HG03469 (cell line): Measurements from ENCODE around the gene ANAPC1.
"Not testable (repeated sequence)": the region's sequence is repeated elsewhere in the genome, so short reads cannot be mapped to it uniquely, and the experiment has no call there.

Experiments used
- ATAC-seq: cut with Tn5 transposase; IDR thresholded peaks from one replicate; pipeline ENCODE4 v1.9.1; 2021; ENCODE audit warnings: mild to moderate bottlenecking, moderate library complexity, moderate number of reproducible peaks; ENCODE audit not compliant: unreplicated experiment

Gene ANAPC1

GRCh38 chr2:111905990-111906735 is 22.2 kb upstream of the ANAPC1 start:
- no peak for ATAC-seq

DNA sequence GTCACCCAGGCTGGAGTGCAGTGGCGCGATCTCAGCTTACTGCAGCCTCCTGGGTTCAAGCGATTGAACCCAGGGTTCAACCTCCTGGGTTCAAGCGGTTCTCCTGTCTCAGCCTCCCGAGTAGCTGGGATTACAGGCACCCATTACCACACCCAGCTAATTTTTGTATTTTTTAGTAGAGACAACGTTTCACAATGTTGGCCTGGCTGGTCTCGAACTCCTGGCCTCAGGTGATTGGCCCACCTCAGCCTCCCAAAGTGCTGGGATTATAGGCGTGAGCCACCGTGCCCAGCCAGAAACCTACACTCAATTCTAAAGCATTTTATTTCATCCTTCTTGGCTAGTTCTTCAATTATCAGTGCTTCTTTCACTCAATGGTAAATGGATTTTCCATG is 21.5 kb upstream of the ANAPC1 start:
- not testable (repeated sequence) for ATAC-seq

GRCh38 chr2:111904726-111905474 is 20.9 kb upstream of the ANAPC1 start:
- no peak for ATAC-seq

DNA sequence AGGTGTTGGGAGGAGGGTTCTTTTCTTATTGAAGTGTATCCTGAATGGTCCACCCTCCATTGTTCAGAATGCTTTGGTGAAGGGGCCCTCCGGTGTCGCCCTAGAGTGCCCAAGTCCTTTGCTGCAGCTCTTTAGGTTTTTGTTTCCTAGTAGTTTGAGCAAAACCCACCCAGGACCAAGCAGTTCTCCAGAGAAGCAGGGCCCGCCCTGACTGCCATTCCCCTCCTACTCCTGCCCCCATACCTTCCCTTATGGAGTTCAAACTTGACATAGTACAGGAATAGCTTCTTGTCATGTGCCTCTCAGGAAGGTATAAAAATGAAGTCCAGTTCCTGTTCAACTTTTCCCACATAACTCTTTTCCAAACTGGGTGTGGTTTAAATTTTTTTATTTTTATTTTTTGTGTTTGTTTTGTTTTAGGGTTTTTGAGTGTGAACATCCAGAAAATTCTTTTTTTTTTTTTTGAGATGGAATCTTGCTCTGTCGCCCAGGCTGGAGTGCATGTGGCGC is 20.0 kb upstream of the ANAPC1 start:
- no peak for ATAC-seq

GRCh38 chr2:111903516-111903915 is 19.5 kb upstream of the ANAPC1 start:
- no peak for ATAC-seq

DNA sequence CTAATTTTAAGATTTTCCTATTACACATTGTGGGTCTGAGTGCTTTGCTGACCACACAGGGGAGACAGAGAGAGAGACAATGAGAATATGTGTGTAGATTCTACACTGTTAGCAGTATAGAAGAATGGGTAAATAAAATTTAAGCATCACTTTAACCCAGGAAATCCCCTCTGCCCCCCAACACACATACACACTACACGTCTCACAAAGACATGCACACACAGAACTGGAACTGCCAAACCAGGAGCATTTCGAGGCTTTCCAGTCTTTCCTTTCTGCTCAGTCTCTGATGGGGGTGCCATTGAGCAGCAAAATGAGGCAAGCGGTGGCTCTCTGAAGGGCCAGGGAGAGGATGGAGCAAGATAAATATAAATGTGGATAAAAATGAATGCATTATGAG is 16.9 kb upstream of the ANAPC1 start:
- ATAC-seq: no peak

GRCh38 chr2:111898703-111899514 is 14.9 kb upstream of the ANAPC1 start:
- ATAC-seq: no peak

GRCh38 chr2:111897924-111898702 is 14.1 kb upstream of the ANAPC1 start, which contains the start of gene MERTK:
Gene MERTK, plus strand, starts transcription at chr2:111898607. Its CDS starts 129 bp downstream, at chr2:111898736.
- no peak for ATAC-seq

DNA sequence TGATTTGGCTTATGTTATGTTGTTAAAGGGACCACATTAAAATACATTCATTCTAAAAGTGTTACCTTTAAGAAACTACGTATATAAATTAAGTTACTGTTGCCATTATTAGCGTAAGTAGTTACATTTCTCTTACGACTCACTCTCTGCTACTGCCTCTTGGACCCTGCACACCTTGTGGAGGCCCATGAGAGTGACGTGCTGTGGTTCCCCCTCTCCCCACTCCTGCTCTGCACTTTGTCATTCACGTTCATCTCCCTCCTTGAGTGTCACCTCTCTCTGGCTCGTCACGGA is 13.6 kb upstream of the ANAPC1 start:
- no peak for ATAC-seq

DNA sequence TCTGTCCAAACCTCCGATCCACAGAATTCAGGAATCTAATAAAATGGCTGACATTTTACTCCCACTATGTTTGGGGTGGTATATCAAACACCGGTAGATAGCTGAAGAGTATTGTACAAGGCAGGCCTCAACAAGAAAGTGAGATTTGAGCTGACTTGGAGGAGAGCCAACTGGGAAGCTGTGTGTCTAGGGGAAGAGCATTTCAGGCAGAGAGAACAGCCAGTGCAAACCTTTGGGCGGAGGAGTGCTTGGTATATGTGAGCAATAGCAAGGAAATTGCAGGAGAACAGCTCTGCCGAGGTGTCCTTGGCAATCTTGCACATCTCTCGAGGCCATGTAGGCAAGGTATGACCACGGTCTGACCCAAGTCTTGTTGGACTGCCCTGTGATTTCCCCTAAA is 12.6 kb upstream of the ANAPC1 start:
- ATAC-seq: no peak

GRCh38 chr2:111896024-111896423 is 12.0 kb upstream of the ANAPC1 start:
- no peak for ATAC-seq

DNA sequence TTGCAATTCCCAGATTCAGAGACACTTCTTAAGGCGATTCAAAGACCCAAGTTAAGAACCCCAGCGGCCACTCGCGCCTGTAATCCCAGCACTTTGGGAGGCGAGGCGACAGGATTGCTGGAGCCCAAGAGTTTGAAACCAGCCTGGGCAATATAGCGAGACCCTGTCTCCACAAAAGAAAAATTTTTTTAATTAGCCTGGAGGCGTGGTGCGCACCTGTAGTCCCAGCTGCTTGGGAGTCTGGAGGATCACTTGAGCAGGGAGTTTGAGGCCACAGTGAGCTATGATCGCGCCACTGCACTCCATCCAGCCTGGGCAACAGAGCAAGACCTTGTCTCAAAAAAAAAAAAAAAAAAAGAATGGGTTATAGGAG is 585 bp upstream of the ANAPC1 start:
- ATAC-seq: no peak

- not testable (repeated sequence) for ATAC-seq
These were observed 11.2 kb downstream of the ANAPC1 start for GRCh38 chr2:111872806-111873205.

- not testable (repeated sequence) for ATAC-seq
These were observed 18.9 kb downstream of the ANAPC1 start for GRCh38 chr2:111865124-111865523.

DNA sequence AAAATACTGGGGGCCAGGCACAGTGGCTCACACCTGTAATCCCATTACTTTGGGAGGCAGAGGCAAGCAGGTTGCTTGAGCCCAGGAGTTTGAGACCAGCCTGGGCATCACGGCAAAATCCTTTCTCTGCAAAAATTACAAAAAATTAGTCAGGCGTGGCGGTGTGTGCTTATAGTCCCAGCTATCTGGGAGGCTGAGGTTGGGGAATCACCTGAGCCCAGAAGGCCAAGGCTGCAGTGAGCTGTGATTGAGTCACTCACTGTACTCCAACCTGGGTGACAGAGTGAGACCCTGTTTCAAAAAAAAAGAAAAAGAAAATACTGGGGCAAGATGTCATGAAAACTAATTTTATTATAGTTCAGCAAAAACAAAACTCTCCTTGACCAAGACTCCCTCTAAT is 24.0 kb downstream of the ANAPC1 start:
- not testable (repeated sequence) for ATAC-seq

DNA sequence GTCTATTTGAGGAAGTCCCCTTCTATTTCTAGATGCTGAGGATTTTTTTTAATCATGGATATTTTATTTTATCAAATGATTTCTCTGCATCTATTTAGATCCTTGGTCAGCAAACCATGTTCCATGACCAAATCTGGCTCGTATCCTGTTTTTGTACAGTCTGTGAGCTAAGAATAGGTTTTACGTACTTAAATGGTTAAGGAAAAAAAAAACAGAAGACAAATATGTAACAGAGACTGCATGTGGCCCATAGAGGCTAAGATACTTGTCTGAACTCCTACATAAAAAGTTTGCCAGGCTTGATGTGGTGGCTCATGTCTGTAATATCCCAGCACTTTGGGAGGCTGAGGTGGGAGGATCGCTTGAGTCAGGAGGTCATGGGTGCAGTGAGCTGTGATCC is 31.4 kb downstream of the ANAPC1 start:
- ATAC-seq: not testable (repeated sequence)

DNA sequence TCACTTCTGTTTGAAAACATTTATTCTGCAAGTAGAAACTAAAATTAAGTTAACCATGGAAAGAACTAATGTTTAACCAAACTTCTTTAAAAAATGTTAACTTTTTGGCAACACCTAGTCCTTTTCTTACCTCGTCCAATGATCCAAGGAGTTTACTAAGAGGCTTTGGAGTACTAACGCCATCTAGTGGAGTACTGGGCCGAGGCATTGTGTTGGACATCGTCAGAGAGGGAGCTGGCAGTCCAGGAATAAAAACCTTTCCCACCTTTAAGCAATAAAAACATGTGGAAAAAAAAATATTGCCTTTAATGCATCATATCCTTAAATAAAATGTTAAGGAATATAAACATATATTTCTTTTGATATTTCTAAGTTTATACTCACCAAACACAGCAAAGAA is 33.3 kb downstream of the ANAPC1 start:
- not testable (repeated sequence) for ATAC-seq

DNA sequence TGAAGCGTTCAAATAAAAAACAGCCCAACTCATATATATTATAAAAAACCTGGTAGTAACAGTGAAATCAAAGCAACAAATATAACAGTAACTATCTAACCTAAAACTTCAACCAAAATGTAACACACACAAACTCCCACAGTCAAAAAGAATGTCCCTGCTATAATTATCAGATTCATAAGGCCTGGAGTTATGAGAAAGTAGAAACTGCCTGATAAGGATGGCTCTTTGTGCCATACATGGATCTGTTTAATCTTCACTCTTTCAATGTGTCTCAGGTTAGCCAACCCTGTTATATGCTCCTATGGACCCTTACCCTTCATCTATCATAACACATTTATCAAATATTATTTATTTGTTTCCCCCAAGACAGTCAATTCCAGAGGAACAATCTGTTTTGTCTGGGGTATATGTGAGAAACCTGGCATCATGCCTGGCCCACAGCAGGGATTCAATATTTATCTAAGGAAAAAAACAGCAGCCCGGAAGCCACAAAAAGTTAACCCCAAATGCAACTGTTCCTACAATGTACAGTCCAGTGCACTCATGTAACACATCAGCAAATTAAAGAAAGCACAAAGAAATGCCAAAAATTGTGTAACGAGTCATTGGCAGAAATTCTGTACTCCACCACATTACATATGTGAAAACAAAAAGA is 44.2 kb downstream of the ANAPC1 start:
- ATAC-seq: not testable (repeated sequence)

GRCh38 chr2:111838992-111839391 is 45.0 kb downstream of the ANAPC1 start:
- not testable (repeated sequence) for ATAC-seq

DNA sequence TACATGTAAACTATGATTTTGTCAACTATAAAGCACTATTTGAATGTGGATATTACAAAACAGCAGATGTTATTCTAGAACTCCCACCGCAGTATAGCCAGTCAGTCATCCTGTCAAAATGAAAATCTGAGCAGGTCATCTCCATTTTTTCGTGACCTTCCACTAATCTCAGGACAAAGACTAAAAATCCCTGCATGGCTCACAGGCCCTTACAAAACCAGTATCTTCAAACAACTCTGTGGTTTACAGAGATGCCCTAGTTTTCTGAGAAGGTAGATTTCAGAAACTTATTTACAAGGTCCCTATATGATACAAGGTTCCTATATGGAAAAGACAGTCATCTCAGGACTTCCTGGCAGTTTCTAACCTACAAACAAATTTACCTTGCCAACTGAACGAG is 49.8 kb downstream of the ANAPC1 start:
- ATAC-seq: not testable (repeated sequence)
